MCF 10A (cell line): ENCODE measurements around the gene PUM2. TPM values are rescaled to one million over a fixed set of nuclear protein-coding genes. Genes with fewer than 3 reads are reported as not detected.

Experiments
- BruUV-seq: library from RNA; stranded (reverse); fragments of 400-500 nt; replicated peaks from 2 replicates; lab custom pipeline; 2021; lab: Mats Ljungman, UMichigan
- CTCF ChIA-PET: fragments of 300-600 bp; sonication (Branson Sonifier 250); formaldehyde crosslinking; extraction: SDS; loops from one replicate; lab custom pipeline; 2021; ENCODE audit warnings: antibody characterized with exemption, inconsistent platforms; lab: Yijun Ruan, JAX
- POLR2A ChIA-PET: fragments of 300-600, 350-650 bp; sonication (Branson Sonifier 250); formaldehyde crosslinking; extraction: SDS; loops from one replicate; lab custom pipeline; 2020; ENCODE audit warnings: antibody characterized with exemption, inconsistent platforms; lab: Yijun Ruan, JAX
- DNase-seq: peaks from one replicate; pipeline ENCODE4 v3.0.0-alpha.2; 2018; ENCODE audit not compliant: unreplicated experiment
- H3K27ac Mint-ChIP-seq: one replicate; pipeline ENCODE4 v1.8.0; 2022; ENCODE audit warnings: mild to moderate bottlenecking, low read depth, mixed read lengths; ENCODE audit not compliant: unreplicated experiment
- H3K27me3 Mint-ChIP-seq: one replicate; pipeline ENCODE4 v1.8.0; 2022; ENCODE audit warnings: mixed read lengths; ENCODE audit not compliant: insufficient read depth, unreplicated experiment
- H3K36me3 Mint-ChIP-seq: one replicate; pipeline ENCODE4 v1.8.0; 2022; ENCODE audit warnings: mild to moderate bottlenecking, moderate library complexity, mixed read lengths; ENCODE audit not compliant: insufficient read depth, unreplicated experiment
- H3K4me1 Mint-ChIP-seq: one replicate; pipeline ENCODE4 v1.8.0; 2022; ENCODE audit warnings: mixed read lengths; ENCODE audit not compliant: insufficient read depth, unreplicated experiment
- H3K4me3 Mint-ChIP-seq: one replicate; pipeline ENCODE4 v1.8.0; 2022; ENCODE audit warnings: mild to moderate bottlenecking, moderate library complexity, mixed read lengths; ENCODE audit not compliant: unreplicated experiment
- H3K9me3 Mint-ChIP-seq: one replicate; pipeline ENCODE4 v1.8.0; 2022; ENCODE audit warnings: mixed read lengths; ENCODE audit not compliant: unreplicated experiment
- CTCF ChIP-seq: fragments of 200-600 bp; IDR thresholded peaks from one replicate; pipeline ENCODE4 v1.8.0; 2022; ENCODE audit warnings: antibody characterized with exemption, mild to moderate bottlenecking; ENCODE audit not compliant: unreplicated experiment
- intact Hi-C: fragments of 100-400 bp; cut with micrococcal nuclease; formaldehyde crosslinking; loops from 2 replicates; pipeline ENCODE4 v1.14.1; 2022
- total RNA-seq: library from RNA; stranded (reverse); gene quantifications from 2 replicates; pipeline ENCODE4 v1.2.3, GENCODE V29; 2022

Gene PUM2
- total RNA-seq, 1 experiment from 2014 or later, result 86.7 TPM

GRCh38 chr2:20391951-20392699 is 41.5 kb upstream of the PUM2 start:
- Mint-ChIP-seq H3K27ac (no peak overlapping the region), H3K36me3 (no peaks in the 10 kb centered on the region), H3K27me3 (no peaks in the 10 kb centered on the region), H3K4me1 (peaks cover 11% of the 10 kb centered on the region), H3K4me3 (no peak overlapping the region), H3K9me3 (no peaks in the 10 kb centered on the region)
- ChIA-PET POLR2A (interaction anchor here (0.6 to 1.3 kb wide), 2 partner anchors 8 to 47 kb away, joined by 3 to 4 read pairs; no protein-coding TSS in a partner anchor), CTCF (interaction anchor here (0.8 to 2.5 kb wide), 9 partner anchors 10 to 259 kb away, joined by 3 to 16 read pairs (median 4); no protein-coding TSS in a partner anchor)
- no TSS peak for BruUV-seq
- no peak for TF ChIP-seq CTCF
- peak; percentile 61 for DNase-seq
- intact Hi-C loops, result no loop called here

GRCh38 chr2:20390524-20391123 is 40.0 kb upstream of the PUM2 start:
- TF ChIP-seq CTCF, result no peak
- ChIA-PET CTCF (interaction anchor here (0.7 to 2.5 kb wide), 6 partner anchors 9 to 259 kb away, joined by 3 to 13 read pairs (median 6); no protein-coding TSS in a partner anchor), POLR2A (interaction anchor here (1.5 kb wide), 1 partner anchor 9 kb away, joined by 4 read pairs; no protein-coding TSS in a partner anchor)
- Mint-ChIP-seq H3K27ac (no peak overlapping the region), H3K4me3 (no peak overlapping the region), H3K27me3 (no peaks in the 10 kb centered on the region), H3K4me1 (peaks cover 11% of the 10 kb centered on the region), H3K9me3 (no peaks in the 10 kb centered on the region), H3K36me3 (no peaks in the 10 kb centered on the region)
- DNase-seq, result no peak
- no TSS peak for BruUV-seq
- intact Hi-C loops, result no loop called here

GRCh38 chr2:20384953-20385352 is 34.3 kb upstream of the PUM2 start:
- Mint-ChIP-seq H3K4me3 (no peak overlapping the region), H3K9me3 (no peaks in the 10 kb centered on the region), H3K36me3 (no peaks in the 10 kb centered on the region), H3K4me1 (no peaks in the 10 kb centered on the region), H3K27me3 (no peaks in the 10 kb centered on the region), H3K27ac (no peak overlapping the region)
- no TSS peak for BruUV-seq
- TF ChIP-seq CTCF, result no peak
- no peak for DNase-seq
- ChIA-PET CTCF (interaction anchor here (0.6 to 2.2 kb wide), 6 partner anchors 11 to 256 kb away, joined by 3 to 6 read pairs (median 6); no protein-coding TSS in a partner anchor), POLR2A (interaction anchor here (0.6 to 1.6 kb wide), 4 partner anchors 8 to 32 kb away, joined by 3 to 7 read pairs (median 3); no protein-coding TSS in a partner anchor)
- intact Hi-C loops, result no loop called here
